SK-N-SH treated with all-trans-retinoic acid at 6 μM for 48 hours (cell line): ENCODE measurements around the gene HERC2.
"Not testable (repeated sequence)": the region's sequence is repeated elsewhere in the genome, so short reads cannot be mapped to it uniquely, and the experiment has no call there.

Experiments
- ATAC-seq: fragments of 200-7000 bp; cut with Tn5 transposase; 3 replicates; pipeline ENCODE4 v1.9.1; 2020; ENCODE audit warnings: mild to moderate bottlenecking, moderate library complexity
- BACH2 ChIP-seq: fragments of 250-450 bp; sonication (Bioruptor Pico); IDR thresholded peaks from 2 replicates; pipeline ENCODE4 v1.9.0; 2021; ENCODE audit warnings: mild to moderate bottlenecking, borderline replicate concordance
- CREB5 ChIP-seq: fragments of 250-450 bp; sonication (Bioruptor Pico); IDR thresholded peaks from 2 replicates; pipeline ENCODE4 v1.5.1; 2020; ENCODE audit warnings: low read depth, mild to moderate bottlenecking, moderate library complexity
- CSDC2 ChIP-seq: fragments of 250-450 bp; sonication (Bioruptor Pico); IDR thresholded peaks from 2 replicates; pipeline ENCODE4 v1.5.0; 2020; ENCODE audit warnings: mild to moderate bottlenecking, moderate library complexity
- CSRNP3 ChIP-seq: fragments of 250-450 bp; sonication (Bioruptor Pico); IDR thresholded peaks from 2 replicates; pipeline ENCODE4 v1.5.1; 2021; ENCODE audit warnings: mild to moderate bottlenecking, moderate library complexity
- ESRRG ChIP-seq: fragments of 250-450 bp; sonication (Bioruptor Pico); IDR thresholded peaks from 2 replicates; pipeline ENCODE4 v1.6.1; 2021; ENCODE audit warnings: mild to moderate bottlenecking
- GLIS3 ChIP-seq: fragments of 250-450 bp; sonication (Bioruptor Pico); IDR thresholded peaks from 2 replicates; pipeline ENCODE4 v1.5.0; 2020; ENCODE audit warnings: mild to moderate bottlenecking, moderate library complexity
- ISL1 ChIP-seq: fragments of 250-450 bp; sonication (Bioruptor Pico); IDR thresholded peaks from 2 replicates; pipeline ENCODE4 v2.1.2; 2022; ENCODE audit warnings: mild to moderate bottlenecking, moderate library complexity
- OSR1 ChIP-seq: fragments of 250-450 bp; sonication (Bioruptor Pico); IDR thresholded peaks from 2 replicates; pipeline ENCODE4 v1.8.0; 2022; ENCODE audit warnings: moderate library complexity, mild to moderate bottlenecking, inconsistent platforms
- PPARA ChIP-seq: fragments of 250-450 bp; sonication (Bioruptor Pico); IDR thresholded peaks from 2 replicates; pipeline ENCODE4 v1.5.0; 2020; ENCODE audit warnings: mild to moderate bottlenecking, borderline replicate concordance
- RARB ChIP-seq: fragments of 250-450 bp; sonication (Bioruptor Pico); IDR thresholded peaks from 2 replicates; pipeline ENCODE4 v1.8.0; 2021; ENCODE audit warnings: mild to moderate bottlenecking, moderate library complexity
- SNAI2 ChIP-seq: fragments of 250-450 bp; sonication (Bioruptor Pico); IDR thresholded peaks from 2 replicates; pipeline ENCODE4 v1.5.0; 2020; ENCODE audit warnings: mild to moderate bottlenecking, moderate library complexity
- TCF4 ChIP-seq: fragments of 250-450 bp; sonication (Bioruptor Pico); IDR thresholded peaks from 2 replicates; pipeline ENCODE4 v1.8.0; 2021; ENCODE audit warnings: mild to moderate bottlenecking, moderate library complexity, borderline replicate concordance
- TOX ChIP-seq: fragments of 250-450 bp; sonication (Bioruptor Pico); IDR thresholded peaks from 2 replicates; pipeline ENCODE4 v1.8.0; 2021; ENCODE audit warnings: mild to moderate bottlenecking, moderate library complexity, borderline replicate concordance
- TSHZ2 ChIP-seq: fragments of 250-450 bp; sonication (Bioruptor Pico); IDR thresholded peaks from 2 replicates; pipeline ENCODE4 v1.5.0; 2020; ENCODE audit warnings: mild to moderate bottlenecking, moderate library complexity
- ZC3H10 ChIP-seq: fragments of 250-450 bp; sonication (Bioruptor Pico); IDR thresholded peaks from 2 replicates; pipeline ENCODE4 v1.5.1; 2021; ENCODE audit warnings: mild to moderate bottlenecking, moderate library complexity
- ZFP3 ChIP-seq: fragments of 250-450 bp; sonication (Bioruptor Pico); IDR thresholded peaks from 2 replicates; pipeline ENCODE4 v1.5.0; 2020; ENCODE audit warnings: mild to moderate bottlenecking, moderate library complexity
- ZFP30 ChIP-seq: fragments of 450-650 bp; formaldehyde crosslinking; IDR thresholded peaks from 2 replicates; pipeline ENCODE4 v1.5.0; 2022; ENCODE audit warnings: mild to moderate bottlenecking, moderate library complexity
- ZNF565 ChIP-seq: fragments of 450-650 bp; formaldehyde crosslinking; conservative IDR thresholded peaks from 2 replicates; pipeline ENCODE4 v1.5.0; 2020; ENCODE audit warnings: low read depth, mild to moderate bottlenecking, moderate library complexity
- ZNF70 ChIP-seq: fragments of 450-650 bp; formaldehyde crosslinking; IDR thresholded peaks from 2 replicates; pipeline ENCODE4 v1.5.0; 2020; ENCODE audit warnings: mild to moderate bottlenecking, moderate library complexity
- ZNF8 ChIP-seq: fragments of 450-650 bp; formaldehyde crosslinking; IDR thresholded peaks from 2 replicates; pipeline ENCODE4 v1.5.0; 2020; ENCODE audit warnings: mild to moderate bottlenecking, moderate library complexity

Gene HERC2

GRCh38 chr15:28164876-28165275, 157.1 kb downstream of the HERC2 start:
- TF ChIP-seq GLIS3, result no peak
- TF ChIP-seq BACH2 (CRISPR knock-in tag), result no peak
- TF ChIP-seq RARB (CRISPR knock-in tag), result no peak
- TF ChIP-seq ZC3H10 (CRISPR knock-in tag), result no peak
- no peak for TF ChIP-seq CSRNP3 (CRISPR knock-in tag)
- no peak for ATAC-seq

GRCh38 chr15:28154283-28154682, 167.7 kb downstream of the HERC2 start:
- no peak for ATAC-seq
- TF ChIP-seq ZNF70 (CRISPR knock-in tag) (no peak), OSR1 (no peak), ZC3H10 (CRISPR knock-in tag) (no peak), GLIS3 (no peak), ESRRG (CRISPR knock-in tag) (no peak), SNAI2 (CRISPR knock-in tag) (no peak), ZNF565 (no peak), ZFP30 (CRISPR knock-in tag) (no peak), CSDC2 (CRISPR knock-in tag) (no peak), RARB (CRISPR knock-in tag) (no peak), TSHZ2 (CRISPR knock-in tag) (no peak), TCF4 (CRISPR knock-in tag) (no peak), PPARA (CRISPR knock-in tag) (no peak), ZFP3 (CRISPR knock-in tag) (no peak), BACH2 (CRISPR knock-in tag) (no peak), ISL1 (CRISPR knock-in tag) (no peak)

- ATAC-seq, result no peak
- TF ChIP-seq ESRRG (CRISPR knock-in tag), result no peak
- no peak for TF ChIP-seq ZNF565
- no peak for TF ChIP-seq ISL1 (CRISPR knock-in tag)
- TF ChIP-seq ZFP30 (CRISPR knock-in tag), result no peak
Measured at GRCh38 chr15:28153492-28154119, 168.4 kb downstream of the HERC2 start.

GRCh38 chr15:28152538-28152923, 169.4 kb downstream of the HERC2 start:
- ATAC-seq, result not testable (repeated sequence)

GRCh38 chr15:28151864-28152537, 170.0 kb downstream of the HERC2 start:
- peak; percentile 81 for ATAC-seq

GRCh38 chr15:28147801-28148200, 174.2 kb downstream of the HERC2 start:
- TF ChIP-seq ZNF565 (no peak), ESRRG (CRISPR knock-in tag) (no peak), GLIS3 (no peak), RARB (CRISPR knock-in tag) (no peak), OSR1 (no peak), ZNF8 (CRISPR knock-in tag) (no peak), CREB5 (CRISPR knock-in tag) (no peak), CSRNP3 (CRISPR knock-in tag) (no peak), SNAI2 (CRISPR knock-in tag) (no peak), TOX (CRISPR knock-in tag) (no peak), ZFP30 (CRISPR knock-in tag) (no peak)
- no peak for ATAC-seq

GRCh38 chr15:28145419-28145818, 176.6 kb downstream of the HERC2 start:
- not testable (repeated sequence) for ATAC-seq
